SK-N-SH treated with all-trans-retinoic acid at 6 μM for 48 hours (cell line): ENCODE results near the gene MEIOC.

ENCODE experiments used
- ATAC-seq: fragments of 200-7000 bp; cut with Tn5 transposase; 3 replicates; pipeline ENCODE4 v1.9.1; 2020; ENCODE audit warnings: mild to moderate bottlenecking, moderate library complexity
- ARNTL ChIP-seq: fragments of 450-650 bp; formaldehyde crosslinking; IDR thresholded peaks from 2 replicates; pipeline ENCODE4 v1.5.0; 2020; ENCODE audit warnings: low read depth, mild to moderate bottlenecking, moderate library complexity, borderline replicate concordance
- CREB5 ChIP-seq: fragments of 250-450 bp; sonication (Bioruptor Pico); IDR thresholded peaks from 2 replicates; pipeline ENCODE4 v1.5.1; 2020; ENCODE audit warnings: low read depth, mild to moderate bottlenecking, moderate library complexity
- CSDC2 ChIP-seq: fragments of 250-450 bp; sonication (Bioruptor Pico); IDR thresholded peaks from 2 replicates; pipeline ENCODE4 v1.5.0; 2020; ENCODE audit warnings: mild to moderate bottlenecking, moderate library complexity
- CSRNP3 ChIP-seq: fragments of 250-450 bp; sonication (Bioruptor Pico); IDR thresholded peaks from 2 replicates; pipeline ENCODE4 v1.5.1; 2021; ENCODE audit warnings: mild to moderate bottlenecking, moderate library complexity
- ESRRG ChIP-seq: fragments of 250-450 bp; sonication (Bioruptor Pico); IDR thresholded peaks from 2 replicates; pipeline ENCODE4 v1.6.1; 2021; ENCODE audit warnings: mild to moderate bottlenecking
- GLIS3 ChIP-seq: fragments of 250-450 bp; sonication (Bioruptor Pico); IDR thresholded peaks from 2 replicates; pipeline ENCODE4 v1.5.0; 2020; ENCODE audit warnings: mild to moderate bottlenecking, moderate library complexity
- ISL1 ChIP-seq: fragments of 250-450 bp; sonication (Bioruptor Pico); IDR thresholded peaks from 2 replicates; pipeline ENCODE4 v2.1.2; 2022; ENCODE audit warnings: mild to moderate bottlenecking, moderate library complexity
- OSR1 ChIP-seq: fragments of 250-450 bp; sonication (Bioruptor Pico); IDR thresholded peaks from 2 replicates; pipeline ENCODE4 v1.8.0; 2022; ENCODE audit warnings: moderate library complexity, mild to moderate bottlenecking, inconsistent platforms
- PATZ1 ChIP-seq: fragments of 250-450 bp; sonication (Bioruptor Pico); IDR thresholded peaks from 2 replicates; pipeline ENCODE4 v1.8.0; 2020; ENCODE audit warnings: mild to moderate bottlenecking, moderate library complexity, borderline replicate concordance
- POU6F1 ChIP-seq: fragments of 250-450 bp; sonication (Bioruptor Pico); IDR thresholded peaks from 2 replicates; pipeline ENCODE4 v1.8.0; 2021; ENCODE audit warnings: low read depth, mild to moderate bottlenecking, moderate library complexity, borderline replicate concordance
- PPARA ChIP-seq: fragments of 250-450 bp; sonication (Bioruptor Pico); IDR thresholded peaks from 2 replicates; pipeline ENCODE4 v1.5.0; 2020; ENCODE audit warnings: mild to moderate bottlenecking, borderline replicate concordance
- RARB ChIP-seq: fragments of 250-450 bp; sonication (Bioruptor Pico); IDR thresholded peaks from 2 replicates; pipeline ENCODE4 v1.8.0; 2021; ENCODE audit warnings: mild to moderate bottlenecking, moderate library complexity
- SNAI2 ChIP-seq: fragments of 250-450 bp; sonication (Bioruptor Pico); IDR thresholded peaks from 2 replicates; pipeline ENCODE4 v1.5.0; 2020; ENCODE audit warnings: mild to moderate bottlenecking, moderate library complexity
- TCF4 ChIP-seq: fragments of 250-450 bp; sonication (Bioruptor Pico); IDR thresholded peaks from 2 replicates; pipeline ENCODE4 v1.8.0; 2021; ENCODE audit warnings: mild to moderate bottlenecking, moderate library complexity, borderline replicate concordance
- TOX ChIP-seq: fragments of 250-450 bp; sonication (Bioruptor Pico); IDR thresholded peaks from 2 replicates; pipeline ENCODE4 v1.8.0; 2021; ENCODE audit warnings: mild to moderate bottlenecking, moderate library complexity, borderline replicate concordance
- TSHZ2 ChIP-seq: fragments of 250-450 bp; sonication (Bioruptor Pico); IDR thresholded peaks from 2 replicates; pipeline ENCODE4 v1.5.0; 2020; ENCODE audit warnings: mild to moderate bottlenecking, moderate library complexity
- ZC3H10 ChIP-seq: fragments of 250-450 bp; sonication (Bioruptor Pico); IDR thresholded peaks from 2 replicates; pipeline ENCODE4 v1.5.1; 2021; ENCODE audit warnings: mild to moderate bottlenecking, moderate library complexity
- ZFP3 ChIP-seq: fragments of 250-450 bp; sonication (Bioruptor Pico); IDR thresholded peaks from 2 replicates; pipeline ENCODE4 v1.5.0; 2020; ENCODE audit warnings: mild to moderate bottlenecking, moderate library complexity
- ZFP30 ChIP-seq: fragments of 450-650 bp; formaldehyde crosslinking; IDR thresholded peaks from 2 replicates; pipeline ENCODE4 v1.5.0; 2022; ENCODE audit warnings: mild to moderate bottlenecking, moderate library complexity
- ZNF565 ChIP-seq: fragments of 450-650 bp; formaldehyde crosslinking; conservative IDR thresholded peaks from 2 replicates; pipeline ENCODE4 v1.5.0; 2020; ENCODE audit warnings: low read depth, mild to moderate bottlenecking, moderate library complexity
- ZNF70 ChIP-seq: fragments of 450-650 bp; formaldehyde crosslinking; IDR thresholded peaks from 2 replicates; pipeline ENCODE4 v1.5.0; 2020; ENCODE audit warnings: mild to moderate bottlenecking, moderate library complexity
- ZNF8 ChIP-seq: fragments of 450-650 bp; formaldehyde crosslinking; IDR thresholded peaks from 2 replicates; pipeline ENCODE4 v1.5.0; 2020; ENCODE audit warnings: mild to moderate bottlenecking, moderate library complexity

Gene MEIOC

GRCh38 chr17:44653384-44653783 lies 2.9 kb upstream of the MEIOC start:
- TF ChIP-seq PATZ1, result no peak
- TF ChIP-seq ZNF8 (CRISPR knock-in tag), result peak; percentile 63
- no peak for ATAC-seq

- no peak for ATAC-seq
- TF ChIP-seq ZFP30, result no peak
- no peak for TF ChIP-seq SNAI2 (CRISPR knock-in tag)
- TF ChIP-seq ISL1, result no peak
- no peak for TF ChIP-seq ESRRG (CRISPR knock-in tag)
- no peak for TF ChIP-seq ZNF70 (CRISPR knock-in tag)
- TF ChIP-seq ZNF565, result no peak
Observed at GRCh38 chr17:44653954-44654353, 2.3 kb upstream of the MEIOC start.

GRCh38 chr17:44661835-44662234 lies 5.6 kb downstream of the MEIOC start:
- TF ChIP-seq TOX, result no peak
- no peak for TF ChIP-seq PATZ1
- TF ChIP-seq TSHZ2, result no peak
- TF ChIP-seq TCF4 (CRISPR knock-in tag), result no peak
- no peak for TF ChIP-seq SNAI2 (CRISPR knock-in tag)
- TF ChIP-seq CREB5, result no peak
- no peak for TF ChIP-seq ZNF70 (CRISPR knock-in tag)
- TF ChIP-seq ESRRG (CRISPR knock-in tag), result no peak
- no peak for TF ChIP-seq ZC3H10 (CRISPR knock-in tag)
- TF ChIP-seq ZFP30, result no peak
- no peak for TF ChIP-seq ISL1
- no peak for TF ChIP-seq ARNTL (CRISPR knock-in tag)
- no peak for TF ChIP-seq ZNF8 (CRISPR knock-in tag)
- no peak for TF ChIP-seq ZFP3 (CRISPR knock-in tag)
- no peak for ATAC-seq

DNA sequence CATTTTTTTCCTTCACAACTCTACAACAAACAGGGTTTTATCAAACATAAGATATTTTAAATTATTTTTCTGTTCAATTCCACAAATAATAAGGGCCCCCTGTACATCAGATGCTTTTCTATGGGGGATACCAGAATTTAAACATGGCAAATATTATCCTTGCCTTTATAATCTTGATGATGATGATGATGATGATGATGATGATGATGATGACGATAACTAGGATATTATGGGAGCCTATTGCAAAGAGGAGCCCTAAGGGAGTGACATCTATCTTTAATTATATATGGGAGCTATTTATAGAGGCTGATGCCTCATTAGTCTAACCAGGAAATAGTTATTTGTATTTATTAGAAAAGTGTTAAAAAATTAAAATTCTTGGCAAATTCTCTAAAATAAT lies 6.8 kb downstream of the MEIOC start:
- TF ChIP-seq GLIS3 (CRISPR knock-in tag) (no peak), PATZ1 (no peak), ZC3H10 (CRISPR knock-in tag) (no peak), TOX (no peak), RARB (no peak), ZFP3 (CRISPR knock-in tag) (no peak), ESRRG (CRISPR knock-in tag) (no peak), SNAI2 (CRISPR knock-in tag) (no peak), POU6F1 (CRISPR knock-in tag) (no peak), ZNF8 (CRISPR knock-in tag) (no peak), ZFP30 (no peak), OSR1 (CRISPR knock-in tag) (no peak), CSRNP3 (CRISPR knock-in tag) (no peak), PPARA (CRISPR knock-in tag) (no peak), ISL1 (no peak), CSDC2 (CRISPR knock-in tag) (no peak), TCF4 (CRISPR knock-in tag) (no peak)
- ATAC-seq, result no peak
